Psoas muscle (tissue), 8 donors: Measurements from ENCODE around the gene AIG1. TPM values are rescaled to one million over a fixed set of nuclear protein-coding genes. Genes with fewer than 3 reads are reported as not detected.

Experiments used
- ATAC-seq, 4 donors: fragments of 200-7000 bp; cut with Tn5 transposase; one replicate each; pipeline ENCODE4 v1.9.1; 2020; ENCODE audit warnings: moderate library complexity in 3 of 4, mild to moderate bottlenecking in 2 of 4
- DNase-seq, 2 donors: peaks; one replicate each; pipeline ENCODE4 v3.0.0-alpha.2; 2020
- H3K27ac ChIP-seq: fragments of 200-600 bp; one replicate; pipeline ENCODE4 v1.8.0; 2022
- H3K27me3 ChIP-seq, 3 donors: fragments of 200-600 bp in 1 of 3; one replicate each; pipeline versions ENCODE4 v1.6.1 to v1.8.0; 2013 to 2022; ENCODE audit warnings: low read length in 2 of 3, mild to moderate bottlenecking in 2 of 3, moderate library complexity in 1 of 3; ENCODE audit not compliant: insufficient read depth in 3 of 3
- H3K36me3 ChIP-seq, 2 donors: fragments of 200-600 bp in 1 of 2; one replicate each; pipeline versions ENCODE4 v1.6.1 to v1.8.0; 2013 to 2022; ENCODE audit warnings: low read depth in 1 of 2, mild to moderate bottlenecking in 1 of 2, moderate library complexity in 1 of 2; ENCODE audit not compliant: insufficient read depth in 1 of 2
- H3K4me1 ChIP-seq: fragments of 200-600 bp; one replicate; pipeline ENCODE4 v1.8.0; 2022
- H3K4me3 ChIP-seq: fragments of 200-600 bp; one replicate; pipeline ENCODE4 v1.8.0; 2022; ENCODE audit warnings: mild to moderate bottlenecking
- H3K9me3 ChIP-seq: fragments of 200-600 bp; one replicate; pipeline ENCODE4 v1.8.0; 2022
- CTCF ChIP-seq: fragments of 200-600 bp; IDR thresholded peaks from one replicate; pipeline ENCODE4 v1.8.0; 2022; ENCODE audit warnings: antibody characterized with exemption
- WGBS, 3 donors: extraction: QIAGEN DNeasy Blood & Tissue Kit; methylation state at CpG; one replicate each; pipeline versions ENCODE4 v1.1.6 to v1.1.7; 2013; 5-methylcytosine and 5-hydroxymethylcytosine counted together
- intact Hi-C, 2 donors: fragments of 100-400 bp; cut with DNase I; formaldehyde crosslinking; loops; one replicate each; pipeline versions ENCODE4 v1.11.0 to v1.14.2; 2022
- polyA plus RNA-seq, 3 donors: library from polyadenylated mRNA; stranded (reverse); fragments of 200-250 nt; gene quantifications; one replicate each; pipeline ENCODE4 v1.2.3, GENCODE V29; 2013
- total RNA-seq, 4 donors: library from RNA; stranded (reverse); fragmentation: NEBNext Ultra II Directional in 2 of 4; extraction: Animal tissue kit (Norgen Biotek cat#: 25700) in 2 of 4; gene quantifications; one replicate each; pipeline versions ENCODE4 v1.2.1 to v1.2.4, GENCODE V29; 2021 to 2023
- donor health status: healthy with polysubstance abuse.
- donor health status: DM: no; HTN: no; CAD: no; lungs with moderate emphysema.
- donor health status: Bipolar disorder and iron deficiency.
- donor health status: healthy.
- donor health status: DM: yes; HTN: yes; CAD: no.
- donor health status: DM: no; HTN: no; CAD: no.
- donor health status: DM: no; HTN: no; CAD: no.
- donor health status: DM: yes; HTN: yes; CAD: no.

Gene AIG1
- total and polyA plus RNA-seq, 7 donors: 4.0 to 24.6 (median 5.8) TPM

- DNase-seq (no peak), ATAC-seq (no peak)
- no peaks in the 10 kb centered on the region for H3K9me3 ChIP-seq
- TF ChIP-seq CTCF: no peak
- H3K4me1 ChIP-seq: peaks cover 3% of the 10 kb centered on the region
- intact Hi-C loops: loop anchor here in 1 of 2 donors (10.0 kb wide), 1 partner anchor 65 kb away; no protein-coding TSS in a partner anchor
- no peaks in the 10 kb centered on the region for H3K27me3 ChIP-seq
- no peak overlapping the region for H3K27ac ChIP-seq
- no peaks in the 10 kb centered on the region for H3K36me3 ChIP-seq
- H3K4me3 ChIP-seq: no peak overlapping the region
Observed at GRCh38 chr6:143169440-143169839, 108.8 kb downstream of the AIG1 start.

- Histone ChIP-seq H3K9me3 (no peaks in the 10 kb centered on the region), H3K4me3 (no peak overlapping the region), H3K36me3 (no peaks in the 10 kb centered on the region), H3K27me3 (no peaks in the 10 kb centered on the region), H3K27ac (no peak overlapping the region), H3K4me1 (no peaks in the 10 kb centered on the region)
- intact Hi-C loops: no loop called here
- no peak for TF ChIP-seq CTCF
- no peak for ATAC-seq
- DNase-seq: no peak
Observed at GRCh38 chr6:143174516-143174915, 113.8 kb downstream of the AIG1 start.

GRCh38 chr6:143174951-143175350, 114.3 kb downstream of the AIG1 start:
- DNase-seq: no peak
- 81 to 89% (median 86%) methylated on average over 1 of the region's 1 CpG for WGBS, 3 donors
- Histone ChIP-seq H3K9me3 (no peaks in the 10 kb centered on the region), H3K4me1 (peaks cover 3% of the 10 kb centered on the region), H3K27me3 (no peaks in the 10 kb centered on the region), H3K4me3 (no peak overlapping the region), H3K36me3 (no peaks in the 10 kb centered on the region), H3K27ac (no peak overlapping the region)
- intact Hi-C loops: no loop called here
- ATAC-seq: no peak
- TF ChIP-seq CTCF: no peak

- ATAC-seq (no peak), DNase-seq (no peak)
- no peak overlapping the region for H3K27ac ChIP-seq
- peaks cover 7% of the 10 kb centered on the region for H3K4me1 ChIP-seq
- H3K36me3 ChIP-seq: no peaks in the 10 kb centered on the region
- no peaks in the 10 kb centered on the region for H3K9me3 ChIP-seq
- 88 to 93% (median 88%) methylated on average over 12 of the region's 12 CpGs for WGBS, 3 donors
- no peak overlapping the region for H3K4me3 ChIP-seq
- TF ChIP-seq CTCF: no peak
- intact Hi-C loops: no loop called here
- no peaks in the 10 kb centered on the region for H3K27me3 ChIP-seq
Observed at GRCh38 chr6:143176090-143177021, 115.7 kb downstream of the AIG1 start.
